ENCODE measurements around the gene GALNT2.

Gene GALNT2

GRCh38 chr1:230169454-230170152, 102.6 kb downstream of the GALNT2 start:
- no peak for TF ChIP-seq CTCF (IDR thresholded peaks at IDR 0.05; ENCODE audit: borderline replicate concordance, extremely low read depth, low read length, poor library complexity, severe bottlenecking)
- TF ChIP-seq EZH2 (IDR thresholded peaks at IDR 0.05; ENCODE audit: borderline replicate concordance, low read depth, low read length, severe bottlenecking): no peak
- no peak overlapping the region for H3K4me3 ChIP-seq (ENCODE audit: low read depth in 1 of 2, low read length in 2 of 2)
- peaks cover 100% of the 10 kb centered on the region for H3K79me2 ChIP-seq (ENCODE audit: insufficient read depth, low read length)
- H3K36me3 ChIP-seq (ENCODE audit: insufficient read depth, low read length): peaks cover 45% of the 10 kb centered on the region
- H3K27ac ChIP-seq (ENCODE audit: low read length): peak overlapping the region; percentile 63
- H3K9ac ChIP-seq (ENCODE audit: low read depth, low read length): no peak overlapping the region
- H4K20me1 ChIP-seq (ENCODE audit: insufficient read depth, low read length): peaks cover 89% of the 10 kb centered on the region
- H3K27me3 ChIP-seq (ENCODE audit: insufficient read depth, low read length, poor library complexity): no peaks in the 10 kb centered on the region
- ATAC-seq (ENCODE audit: insufficient read depth, low read depth) (peak; percentile 62), DNase-seq (no peak)
- H3K4me1 ChIP-seq (ENCODE audit: insufficient read depth, low read length): peaks cover 60% of the 10 kb centered on the region
- H3K9me3 ChIP-seq (ENCODE audit: insufficient read depth, low read length, severe bottlenecking): no peaks in the 10 kb centered on the region
- no peak overlapping the region for H2AFZ ChIP-seq (ENCODE audit: low read depth, low read length)
- no peak overlapping the region for H3K4me2 ChIP-seq (ENCODE audit: insufficient read depth, low read length)

- H3K9ac ChIP-seq (ENCODE audit: low read depth, low read length): no peak overlapping the region
- peaks cover 55% of the 10 kb centered on the region for H3K4me1 ChIP-seq (ENCODE audit: insufficient read depth, low read length)
- H3K27ac ChIP-seq (ENCODE audit: low read length): peak overlapping the region; percentile 63
- peaks cover 94% of the 10 kb centered on the region for H4K20me1 ChIP-seq (ENCODE audit: insufficient read depth, low read length)
- H2AFZ ChIP-seq (ENCODE audit: low read depth, low read length): no peak overlapping the region
- H3K4me3 ChIP-seq (ENCODE audit: low read depth in 1 of 2, low read length in 2 of 2): no peak overlapping the region
- TF ChIP-seq EZH2 (IDR thresholded peaks at IDR 0.05; ENCODE audit: borderline replicate concordance, low read depth, low read length, severe bottlenecking): no peak
- no peak for TF ChIP-seq CTCF (IDR thresholded peaks at IDR 0.05; ENCODE audit: borderline replicate concordance, extremely low read depth, low read length, poor library complexity, severe bottlenecking)
- no peak for DNase-seq
- ATAC-seq (ENCODE audit: insufficient read depth, low read depth): no peak
- H3K27me3 ChIP-seq (ENCODE audit: insufficient read depth, low read length, poor library complexity): no peaks in the 10 kb centered on the region
- peaks cover 100% of the 10 kb centered on the region for H3K79me2 ChIP-seq (ENCODE audit: insufficient read depth, low read length)
- H3K9me3 ChIP-seq (ENCODE audit: insufficient read depth, low read length, severe bottlenecking): no peaks in the 10 kb centered on the region
- H3K36me3 ChIP-seq (ENCODE audit: insufficient read depth, low read length): peaks cover 50% of the 10 kb centered on the region
- no peak overlapping the region for H3K4me2 ChIP-seq (ENCODE audit: insufficient read depth, low read length)
Measured at GRCh38 chr1:230170153-230170547, 103.1 kb downstream of the GALNT2 start.

- H3K36me3 ChIP-seq (ENCODE audit: insufficient read depth, low read length): peaks cover 52% of the 10 kb centered on the region
- TF ChIP-seq EZH2 (IDR thresholded peaks at IDR 0.05; ENCODE audit: borderline replicate concordance, low read depth, low read length, severe bottlenecking) (no peak), CTCF (IDR thresholded peaks at IDR 0.05; ENCODE audit: borderline replicate concordance, extremely low read depth, low read length, poor library complexity, severe bottlenecking) (no peak)
- H2AFZ ChIP-seq (ENCODE audit: low read depth, low read length): no peak overlapping the region
- no peak overlapping the region for H3K9ac ChIP-seq (ENCODE audit: low read depth, low read length)
- ATAC-seq (ENCODE audit: insufficient read depth, low read depth) (no peak), DNase-seq (no peak)
- H3K4me2 ChIP-seq (ENCODE audit: insufficient read depth, low read length): no peak overlapping the region
- H3K27me3 ChIP-seq (ENCODE audit: insufficient read depth, low read length, poor library complexity): no peaks in the 10 kb centered on the region
- peaks cover 100% of the 10 kb centered on the region for H3K79me2 ChIP-seq (ENCODE audit: insufficient read depth, low read length)
- H3K9me3 ChIP-seq (ENCODE audit: insufficient read depth, low read length, severe bottlenecking): no peaks in the 10 kb centered on the region
- peaks cover 96% of the 10 kb centered on the region for H4K20me1 ChIP-seq (ENCODE audit: insufficient read depth, low read length)
- H3K4me3 ChIP-seq (ENCODE audit: low read depth in 1 of 2, low read length in 2 of 2): no peak overlapping the region
- H3K27ac ChIP-seq (ENCODE audit: low read length): peak overlapping the region; percentile 63; the same call in 1 of the 2 replicates
- peaks cover 50% of the 10 kb centered on the region for H3K4me1 ChIP-seq (ENCODE audit: insufficient read depth, low read length)
Measured at GRCh38 chr1:230170622-230171021, 103.6 kb downstream of the GALNT2 start.

Data from DND-41 (cell line).